ENCODE results near the gene CCNA2.

CCNA2 gene

GRCh38 chr4:121788896-121789295 is 34.8 kb downstream of the CCNA2 start:
- Histone ChIP-seq H3K27me3 (peaks cover 37% of the 10 kb centered on the region), H3K4me1 (no peaks in the 10 kb centered on the region), H3K4me3 (ENCODE audit: low read depth, low read length) (no peak overlapping the region), H3K36me3 (no peaks in the 10 kb centered on the region), H3K9me3 (no peaks in the 10 kb centered on the region)
- DNase-seq = no peak
- TF ChIP-seq, protein P1, sequence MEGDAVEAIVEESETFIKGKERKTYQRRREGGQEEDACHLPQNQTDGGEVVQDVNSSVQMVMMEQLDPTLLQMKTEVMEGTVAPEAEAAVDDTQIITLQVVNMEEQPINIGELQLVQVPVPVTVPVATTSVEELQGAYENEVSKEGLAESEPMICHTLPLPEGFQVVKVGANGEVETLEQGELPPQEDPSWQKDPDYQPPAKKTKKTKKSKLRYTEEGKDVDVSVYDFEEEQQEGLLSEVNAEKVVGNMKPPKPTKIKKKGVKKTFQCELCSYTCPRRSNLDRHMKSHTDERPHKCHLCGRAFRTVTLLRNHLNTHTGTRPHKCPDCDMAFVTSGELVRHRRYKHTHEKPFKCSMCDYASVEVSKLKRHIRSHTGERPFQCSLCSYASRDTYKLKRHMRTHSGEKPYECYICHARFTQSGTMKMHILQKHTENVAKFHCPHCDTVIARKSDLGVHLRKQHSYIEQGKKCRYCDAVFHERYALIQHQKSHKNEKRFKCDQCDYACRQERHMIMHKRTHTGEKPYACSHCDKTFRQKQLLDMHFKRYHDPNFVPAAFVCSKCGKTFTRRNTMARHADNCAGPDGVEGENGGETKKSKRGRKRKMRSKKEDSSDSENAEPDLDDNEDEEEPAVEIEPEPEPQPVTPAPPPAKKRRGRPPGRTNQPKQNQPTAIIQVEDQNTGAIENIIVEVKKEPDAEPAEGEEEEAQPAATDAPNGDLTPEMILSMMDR (IDR thresholded peaks at IDR 0.05; ENCODE audit: low read depth, low read length) = no peak

DNA sequence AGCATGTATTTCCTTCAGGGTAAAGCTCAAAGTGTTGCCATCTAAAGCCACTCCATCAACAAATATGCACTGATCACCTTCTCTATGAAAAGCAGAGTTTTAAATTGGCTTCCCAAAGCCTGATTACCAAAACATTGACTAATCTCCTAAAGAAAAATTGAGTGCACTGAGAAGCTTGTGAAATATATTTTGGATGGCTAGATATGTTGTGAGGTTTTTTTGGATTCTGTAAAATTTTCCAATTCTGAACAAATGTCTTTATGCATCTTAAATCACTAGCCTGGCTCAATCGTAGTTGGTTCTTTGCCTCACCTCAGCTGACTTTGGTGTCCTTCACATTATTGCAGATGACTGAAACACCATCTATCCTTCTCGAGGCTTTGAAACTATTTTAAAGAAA is 37.5 kb downstream of the CCNA2 start:
- Histone ChIP-seq H3K36me3 (no peaks in the 10 kb centered on the region), H3K4me1 (no peaks in the 10 kb centered on the region), H3K27me3 (peaks cover 25% of the 10 kb centered on the region), H3K9me3 (no peaks in the 10 kb centered on the region), H3K4me3 (ENCODE audit: low read depth, low read length) (no peak overlapping the region)
- TF ChIP-seq, protein P1 (IDR thresholded peaks at IDR 0.05; ENCODE audit: low read depth, low read length) = no peak
- no peak for DNase-seq

DNA sequence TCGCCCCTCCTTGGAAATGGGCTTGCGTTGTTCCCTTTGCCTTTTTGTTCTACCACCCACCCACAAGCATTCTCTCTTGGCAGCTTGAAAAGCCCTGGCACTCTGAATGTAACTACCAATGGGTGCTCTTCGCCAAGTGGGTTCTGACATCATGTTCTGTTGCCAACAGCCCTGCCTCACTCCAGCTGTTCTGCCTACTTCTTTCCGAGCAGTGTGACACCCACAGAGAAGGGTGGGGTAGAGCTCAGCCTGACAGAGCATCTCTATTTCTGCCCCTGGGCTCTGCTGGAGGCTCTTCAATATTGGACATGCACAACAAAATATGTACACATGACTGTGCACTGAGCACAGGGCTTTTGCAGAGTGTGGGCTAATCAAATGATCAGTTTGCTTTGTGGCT is 38.2 kb downstream of the CCNA2 start:
- TF ChIP-seq, protein P1 (IDR thresholded peaks at IDR 0.05; ENCODE audit: low read depth, low read length) = no peak
- Histone ChIP-seq H3K27me3 (peaks cover 19% of the 10 kb centered on the region), H3K36me3 (no peaks in the 10 kb centered on the region), H3K9me3 (no peaks in the 10 kb centered on the region), H3K4me1 (no peaks in the 10 kb centered on the region), H3K4me3 (ENCODE audit: low read depth, low read length) (no peak overlapping the region)
- no peak for DNase-seq

GRCh38 chr4:121784975-121785374 is 38.7 kb downstream of the CCNA2 start:
- H3K4me1 ChIP-seq = no peaks in the 10 kb centered on the region
- no peak for DNase-seq
- no peak overlapping the region for H3K4me3 ChIP-seq (ENCODE audit: low read depth, low read length)
- no peaks in the 10 kb centered on the region for H3K36me3 ChIP-seq
- no peaks in the 10 kb centered on the region for H3K9me3 ChIP-seq
- TF ChIP-seq, protein P1 (IDR thresholded peaks at IDR 0.05; ENCODE audit: low read depth, low read length) = no peak
- H3K27me3 ChIP-seq = peaks cover 16% of the 10 kb centered on the region

- no peaks in the 10 kb centered on the region for H3K36me3 ChIP-seq
- peaks cover 15% of the 10 kb centered on the region for H3K27me3 ChIP-seq
- no peak overlapping the region for H3K4me3 ChIP-seq (ENCODE audit: low read depth, low read length)
- TF ChIP-seq, protein P1 (IDR thresholded peaks at IDR 0.05; ENCODE audit: low read depth, low read length) = no peak
- H3K4me1 ChIP-seq = no peaks in the 10 kb centered on the region
- no peak for DNase-seq
- no peaks in the 10 kb centered on the region for H3K9me3 ChIP-seq
Measured at GRCh38 chr4:121784401-121784800, 39.3 kb downstream of the CCNA2 start.

GRCh38 chr4:121783210-121783609 is 40.5 kb downstream of the CCNA2 start:
- DNase-seq = no peak
- TF ChIP-seq, protein P1 (IDR thresholded peaks at IDR 0.05; ENCODE audit: low read depth, low read length) = no peak
- Histone ChIP-seq H3K27me3 (peaks cover 7% of the 10 kb centered on the region; the same call in 1 of the 2 replicates), H3K36me3 (no peaks in the 10 kb centered on the region), H3K9me3 (no peaks in the 10 kb centered on the region), H3K4me1 (no peaks in the 10 kb centered on the region), H3K4me3 (ENCODE audit: low read depth, low read length) (no peak overlapping the region)

Measured in BE2C (cell line).